Chondrocyte (in vitro differentiated cells): ENCODE measurements around the gene BRCA1. TPM values are rescaled to one million over a fixed set of nuclear protein-coding genes. Genes with fewer than 3 reads are reported as not detected.

Experiments
- DNase-seq: peaks from one replicate; pipeline ENCODE4 v3.0.0; 2021; ENCODE audit warnings: mixed read lengths, low spot score
- H3K27ac Mint-ChIP-seq: one replicate; pipeline ENCODE4 v1.8.0; 2021; ENCODE audit warnings: mild to moderate bottlenecking, moderate library complexity, mixed read lengths; ENCODE audit not compliant: unreplicated experiment
- H3K27me3 Mint-ChIP-seq: 2 replicates; pipeline ENCODE4 v1.8.0; 2021; ENCODE audit warnings: low read depth, mixed read lengths
- H3K36me3 Mint-ChIP-seq: 2 replicates; pipeline ENCODE4 v1.8.0; 2021; ENCODE audit warnings: low read depth, mixed read lengths
- H3K4me1 Mint-ChIP-seq: 2 replicates; pipeline ENCODE4 v1.8.0; 2021; ENCODE audit warnings: low read depth, mild to moderate bottlenecking, mixed read lengths
- H3K4me3 Mint-ChIP-seq: one replicate; pipeline ENCODE4 v1.8.0; 2021; ENCODE audit warnings: mild to moderate bottlenecking, moderate library complexity, mixed read lengths; ENCODE audit not compliant: unreplicated experiment
- H3K9me3 Mint-ChIP-seq: 2 replicates; pipeline ENCODE4 v1.8.0; 2021; ENCODE audit warnings: low read depth, mixed read lengths
- total RNA-seq: library from RNA; stranded (reverse); gene quantifications from 3 replicates; pipeline ENCODE4 v1.2.1, GENCODE V29; 2021
- TF ChIP-seq, protein P1 (sequence below): fragments of 200-600 bp; sonication (generic); IDR thresholded peaks from 2 replicates; pipeline ENCODE4 v1.5.0; 2021; ENCODE audit warnings: antibody characterized with exemption, mild to moderate bottlenecking, moderate library complexity

Gene BRCA1
- total RNA-seq, 1 donor from 2014 or later: 4.8 TPM

DNA sequence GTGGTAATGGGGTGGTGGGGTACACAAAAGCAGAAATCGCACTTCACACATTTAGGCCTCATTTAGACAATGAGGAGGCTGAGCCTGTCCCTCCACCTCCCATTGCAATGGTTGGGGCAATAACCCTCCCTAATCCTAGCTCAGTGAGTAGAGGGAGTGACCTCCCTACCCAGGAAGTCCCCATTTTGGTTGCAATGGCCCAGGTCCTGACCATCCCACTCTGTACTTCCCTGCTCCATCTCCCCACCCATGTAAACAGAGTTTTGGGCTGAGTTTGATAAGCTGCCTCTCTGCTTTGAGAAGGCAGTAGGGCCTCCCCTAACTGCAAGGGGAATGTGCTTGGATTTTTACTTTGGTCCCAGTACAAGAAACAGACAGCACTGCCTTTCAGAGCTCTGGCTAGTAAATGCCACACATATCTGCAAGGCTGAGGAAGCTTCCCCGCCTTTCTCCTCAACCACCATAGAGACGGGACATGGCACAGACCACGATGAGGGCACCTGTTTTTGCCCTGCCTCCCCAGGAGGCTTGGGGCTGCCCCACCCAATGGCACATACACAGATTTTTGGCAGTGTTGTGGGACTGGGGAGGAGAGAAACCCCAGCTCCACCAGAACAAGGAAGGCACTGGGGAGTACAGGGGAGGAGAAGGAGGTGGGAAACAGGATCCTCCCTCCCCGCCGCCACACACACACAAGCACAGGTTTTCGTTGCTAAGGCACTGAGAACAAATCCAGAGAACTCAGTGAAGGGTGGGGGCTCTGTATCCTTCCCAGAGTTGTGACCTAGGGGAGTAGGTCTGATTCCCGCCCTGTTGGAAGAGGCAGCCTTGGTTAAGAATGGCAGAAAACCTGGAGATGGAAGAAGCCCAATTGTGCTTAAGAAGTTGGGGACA is 110.3 kb downstream of the BRCA1 start:
- peaks cover 28% of the 10 kb centered on the region for H3K36me3 Mint-ChIP-seq
- H3K4me3 Mint-ChIP-seq: no peak overlapping the region
- H3K4me1 Mint-ChIP-seq: peaks cover 31% of the 10 kb centered on the region

DNA sequence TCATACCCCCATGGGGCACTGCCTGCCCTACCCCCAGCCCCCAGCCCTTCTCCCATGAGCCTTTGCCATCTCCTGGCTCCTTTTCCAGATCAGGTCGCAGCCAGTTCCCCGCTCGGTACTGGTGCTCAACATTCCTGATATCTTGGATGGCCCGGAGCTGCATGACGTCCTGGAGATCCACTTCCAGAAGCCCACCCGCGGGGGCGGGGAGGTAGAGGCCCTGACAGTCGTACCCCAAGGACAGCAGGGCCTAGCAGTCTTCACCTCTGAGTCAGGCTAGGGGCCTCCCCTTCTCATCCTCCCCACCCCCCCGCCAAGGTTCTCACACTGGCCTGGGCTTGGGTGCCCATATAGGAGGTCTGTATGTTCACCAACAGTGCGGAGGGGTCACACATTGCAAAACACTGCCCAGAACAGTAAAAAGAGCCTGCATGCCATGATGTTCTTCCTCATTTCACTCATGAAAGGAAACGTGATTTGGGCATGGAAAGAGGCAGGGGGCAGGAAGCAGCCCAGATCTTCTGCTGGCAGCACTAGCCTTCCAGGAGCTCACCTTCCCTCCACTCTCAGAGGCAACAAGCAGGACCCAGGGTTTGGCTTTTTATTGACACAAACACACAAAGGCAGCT is 111.0 kb downstream of the BRCA1 start:
- no peaks in the 10 kb centered on the region for H3K27me3 Mint-ChIP-seq
- H3K36me3 Mint-ChIP-seq: peaks cover 25% of the 10 kb centered on the region
- no peak overlapping the region for H3K27ac Mint-ChIP-seq
- TF ChIP-seq, protein P1, sequence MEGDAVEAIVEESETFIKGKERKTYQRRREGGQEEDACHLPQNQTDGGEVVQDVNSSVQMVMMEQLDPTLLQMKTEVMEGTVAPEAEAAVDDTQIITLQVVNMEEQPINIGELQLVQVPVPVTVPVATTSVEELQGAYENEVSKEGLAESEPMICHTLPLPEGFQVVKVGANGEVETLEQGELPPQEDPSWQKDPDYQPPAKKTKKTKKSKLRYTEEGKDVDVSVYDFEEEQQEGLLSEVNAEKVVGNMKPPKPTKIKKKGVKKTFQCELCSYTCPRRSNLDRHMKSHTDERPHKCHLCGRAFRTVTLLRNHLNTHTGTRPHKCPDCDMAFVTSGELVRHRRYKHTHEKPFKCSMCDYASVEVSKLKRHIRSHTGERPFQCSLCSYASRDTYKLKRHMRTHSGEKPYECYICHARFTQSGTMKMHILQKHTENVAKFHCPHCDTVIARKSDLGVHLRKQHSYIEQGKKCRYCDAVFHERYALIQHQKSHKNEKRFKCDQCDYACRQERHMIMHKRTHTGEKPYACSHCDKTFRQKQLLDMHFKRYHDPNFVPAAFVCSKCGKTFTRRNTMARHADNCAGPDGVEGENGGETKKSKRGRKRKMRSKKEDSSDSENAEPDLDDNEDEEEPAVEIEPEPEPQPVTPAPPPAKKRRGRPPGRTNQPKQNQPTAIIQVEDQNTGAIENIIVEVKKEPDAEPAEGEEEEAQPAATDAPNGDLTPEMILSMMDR: no peak
- no peak overlapping the region for H3K4me3 Mint-ChIP-seq
- H3K9me3 Mint-ChIP-seq: no peaks in the 10 kb centered on the region
- no peak for DNase-seq
- peaks cover 23% of the 10 kb centered on the region for H3K4me1 Mint-ChIP-seq

More for the DNA sequence above, 110.3 kb downstream of the BRCA1 start:
- TF ChIP-seq, protein P1: no peak
- H3K9me3 Mint-ChIP-seq: no peaks in the 10 kb centered on the region
- H3K27ac Mint-ChIP-seq: peak overlapping the region; percentile 68
- H3K27me3 Mint-ChIP-seq: no peaks in the 10 kb centered on the region
- no peak for DNase-seq

DNA sequence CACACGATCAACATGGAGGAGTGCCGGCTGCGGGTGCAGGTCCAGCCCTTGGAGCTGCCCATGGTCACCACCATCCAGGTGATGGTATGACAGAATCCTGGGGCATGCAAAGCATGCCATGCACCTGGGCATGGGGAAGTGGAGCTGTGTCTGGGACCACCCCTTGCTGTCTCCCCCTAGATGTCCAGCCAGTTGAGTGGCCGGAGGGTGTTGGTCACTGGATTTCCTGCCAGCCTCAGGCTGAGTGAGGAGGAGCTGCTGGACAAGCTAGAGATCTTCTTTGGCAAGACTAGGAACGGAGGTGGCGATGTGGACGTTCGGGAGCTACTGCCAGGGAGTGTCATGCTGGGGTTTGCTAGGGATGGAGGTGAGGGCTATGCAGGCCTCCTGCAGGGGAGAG is 111.9 kb downstream of the BRCA1 start:
- Mint-ChIP-seq H3K27ac (no peak overlapping the region), H3K9me3 (no peaks in the 10 kb centered on the region), H3K27me3 (no peaks in the 10 kb centered on the region), H3K4me3 (no peak overlapping the region), H3K4me1 (peaks cover 15% of the 10 kb centered on the region), H3K36me3 (peaks cover 23% of the 10 kb centered on the region)
- TF ChIP-seq, protein P1: no peak
- no peak for DNase-seq

DNA sequence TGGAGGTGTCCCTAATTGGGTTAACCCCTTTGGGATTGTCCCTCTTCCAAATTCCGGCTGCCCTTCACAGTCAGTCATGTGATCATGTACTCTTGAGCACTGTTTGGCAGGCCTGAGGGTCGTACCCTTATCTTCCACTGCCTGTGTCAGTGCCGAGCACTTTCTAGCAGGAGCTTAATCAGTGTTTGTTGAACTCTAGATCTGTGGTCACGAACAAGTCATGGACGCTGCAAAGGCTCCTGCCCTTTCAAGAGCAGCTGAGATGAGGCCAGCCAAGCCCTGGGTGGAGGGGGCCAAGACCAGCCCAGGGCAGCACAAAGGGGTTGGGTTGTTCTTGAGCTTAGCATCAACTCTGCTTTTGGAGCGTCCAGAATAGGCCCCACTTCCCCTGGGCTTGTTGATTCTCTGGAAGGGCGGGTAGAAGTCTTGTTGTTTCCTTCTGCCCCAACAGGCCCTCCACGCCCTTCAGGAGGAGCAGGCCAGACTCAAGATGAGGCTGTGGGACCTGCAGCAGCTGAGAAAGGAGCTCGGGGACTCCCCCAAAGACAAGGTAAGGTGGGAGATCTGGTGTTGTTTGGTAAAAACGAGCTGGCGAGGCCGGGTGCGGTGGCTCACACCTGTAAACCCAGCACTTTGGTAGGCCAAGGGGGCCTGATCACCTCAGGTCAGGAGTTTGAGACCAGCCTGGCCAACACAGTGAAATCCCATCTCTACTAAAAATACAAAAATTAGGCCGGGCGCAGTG is 113.3 kb downstream of the BRCA1 start:
- DNase-seq: no peak
- Mint-ChIP-seq H3K27me3 (no peaks in the 10 kb centered on the region), H3K4me3 (no peak overlapping the region), H3K36me3 (peaks cover 18% of the 10 kb centered on the region), H3K9me3 (no peaks in the 10 kb centered on the region), H3K4me1 (peaks cover 18% of the 10 kb centered on the region), H3K27ac (no peak overlapping the region)
- TF ChIP-seq, protein P1: no peak
